AG04450 (cell line): ENCODE data around the gene TMEM94. TPM values are rescaled to one million over a fixed set of nuclear protein-coding genes. Genes with fewer than 3 reads are reported as not detected.

Experiments
- CTCF ChIA-PET: fragments of 300-600, 350-600 bp; formaldehyde crosslinking; extraction: SDS; loops from one replicate; lab custom pipeline; 2022; ENCODE audit warnings: antibody characterized with exemption, inconsistent platforms; lab: Charles Lee
- POLR2A ChIA-PET: fragments of 350-600 bp; formaldehyde crosslinking; extraction: SDS; loops from one replicate; lab custom pipeline; 2021; ENCODE audit warnings: antibody characterized with exemption, inconsistent platforms; lab: Yijun Ruan, JAX
- DNase-seq: peaks from one replicate; pipeline ENCODE4 v3.0.0-alpha.2; 2011; ENCODE audit warnings: low read depth, low spot score
- H3K27ac ChIP-seq: one replicate; pipeline ENCODE4 v1.5.1; 2012; ENCODE audit warnings: low read depth, low read length, control low read depth
- H3K27me3 ChIP-seq: one replicate; pipeline ENCODE4 v1.6.0; 2012; ENCODE audit warnings: low read length; ENCODE audit not compliant: control insufficient read depth, insufficient read depth
- H3K4me3 ChIP-seq: 2 replicates; pipeline ENCODE4 v1.5.1; 2011; ENCODE audit warnings: mild to moderate bottlenecking, low read depth, low read length, control low read depth
- H3K9me3 ChIP-seq: 2 replicates; pipeline ENCODE4 v1.5.1; 2012; ENCODE audit warnings: low read length; ENCODE audit not compliant: control insufficient read depth, insufficient read depth
- polyA minus RNA-seq: library from RNA; depleted of rRNA, polyadenylated mRNA; stranded (reverse); fragments of >200 nt; gene quantifications from 2 replicates; pipeline ENCODE4 v1.2.3, GENCODE V29; 2011; rRNA and poly(A)+ RNA removed
- polyA plus RNA-seq: library from polyadenylated mRNA; depleted of rRNA; stranded (reverse); fragments of >200 nt; gene quantifications from 2 replicates; pipeline ENCODE4 v1.2.3, GENCODE V29; 2011; rRNA removed
- TF ChIP-seq, protein P1 (sequence below): IDR thresholded peaks from 2 replicates; pipeline ENCODE4 v1.5.1; 2011; ENCODE audit warnings: low read depth, low read length, control low read depth, inconsistent platforms

The TMEM94 gene
- polyA plus RNA-seq (14.8 and 23.2 TPM in 2 replicates), polyA minus RNA-seq (31.6 and 51.2 TPM in 2 replicates)

DNA sequence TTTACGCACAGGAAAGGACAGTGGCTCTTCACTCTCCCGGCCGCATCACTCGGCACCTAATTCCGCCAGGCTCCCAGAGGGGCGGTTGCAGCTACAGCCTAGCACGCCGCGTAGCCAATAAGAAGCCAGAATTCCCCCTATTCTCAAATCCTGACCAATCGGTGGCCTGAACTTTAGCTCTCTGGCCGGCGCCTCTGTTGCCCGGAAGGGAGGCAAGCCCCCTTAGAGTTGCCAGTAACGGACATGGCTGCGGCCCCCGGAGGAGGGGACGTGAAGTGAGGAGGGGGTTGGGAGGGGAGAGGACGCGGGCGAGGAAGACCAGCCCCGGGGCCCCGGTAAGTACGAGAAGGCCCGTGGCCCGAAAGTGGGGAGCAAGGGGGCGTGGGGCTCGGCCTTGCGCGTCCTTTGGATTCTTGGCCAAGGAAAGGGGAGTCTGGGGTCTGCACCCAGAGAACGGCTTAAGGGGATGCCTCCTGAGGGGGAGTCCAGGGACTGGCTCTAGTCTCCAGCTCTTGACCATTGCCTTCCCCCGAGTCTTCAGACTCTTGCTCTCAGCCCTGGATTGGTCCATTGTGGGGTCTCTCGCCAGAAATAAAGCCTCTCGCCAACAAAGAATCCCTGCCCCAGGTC, at the start of gene TMEM94:
TMEM94 (plus strand) TSS at position 219 of the 630 bp plus-strand sequence. CDS start 15,271 bp downstream, outside the sequence.
- no peaks in the 10 kb centered on the region; the same call in 1 of the 2 replicates for H3K9me3 ChIP-seq
- DNase-seq = peak; percentile 95
- POLR2A ChIA-PET = interaction anchor here (0.6 to 1.6 kb wide), 10 partner anchors 12 to 324 kb away, joined by 3 to 6 read pairs (median 3); partner anchors contain the start of genes GGA3, MRPS7, RECQL5 and SAP30BP
- H3K27me3 ChIP-seq = no peaks in the 10 kb centered on the region
- H3K27ac ChIP-seq = peak within 1 kb of the TSS; percentile 83
- CTCF ChIA-PET = interaction anchor here (0.6 to 1.5 kb wide), 4 partner anchors 30 to 326 kb away, joined by 3 to 4 read pairs (median 3); no protein-coding TSS in a partner anchor
- TF ChIP-seq, protein P1, sequence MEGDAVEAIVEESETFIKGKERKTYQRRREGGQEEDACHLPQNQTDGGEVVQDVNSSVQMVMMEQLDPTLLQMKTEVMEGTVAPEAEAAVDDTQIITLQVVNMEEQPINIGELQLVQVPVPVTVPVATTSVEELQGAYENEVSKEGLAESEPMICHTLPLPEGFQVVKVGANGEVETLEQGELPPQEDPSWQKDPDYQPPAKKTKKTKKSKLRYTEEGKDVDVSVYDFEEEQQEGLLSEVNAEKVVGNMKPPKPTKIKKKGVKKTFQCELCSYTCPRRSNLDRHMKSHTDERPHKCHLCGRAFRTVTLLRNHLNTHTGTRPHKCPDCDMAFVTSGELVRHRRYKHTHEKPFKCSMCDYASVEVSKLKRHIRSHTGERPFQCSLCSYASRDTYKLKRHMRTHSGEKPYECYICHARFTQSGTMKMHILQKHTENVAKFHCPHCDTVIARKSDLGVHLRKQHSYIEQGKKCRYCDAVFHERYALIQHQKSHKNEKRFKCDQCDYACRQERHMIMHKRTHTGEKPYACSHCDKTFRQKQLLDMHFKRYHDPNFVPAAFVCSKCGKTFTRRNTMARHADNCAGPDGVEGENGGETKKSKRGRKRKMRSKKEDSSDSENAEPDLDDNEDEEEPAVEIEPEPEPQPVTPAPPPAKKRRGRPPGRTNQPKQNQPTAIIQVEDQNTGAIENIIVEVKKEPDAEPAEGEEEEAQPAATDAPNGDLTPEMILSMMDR = no peak
- peak within 1 kb of the TSS; percentile 91 for H3K4me3 ChIP-seq

DNA sequence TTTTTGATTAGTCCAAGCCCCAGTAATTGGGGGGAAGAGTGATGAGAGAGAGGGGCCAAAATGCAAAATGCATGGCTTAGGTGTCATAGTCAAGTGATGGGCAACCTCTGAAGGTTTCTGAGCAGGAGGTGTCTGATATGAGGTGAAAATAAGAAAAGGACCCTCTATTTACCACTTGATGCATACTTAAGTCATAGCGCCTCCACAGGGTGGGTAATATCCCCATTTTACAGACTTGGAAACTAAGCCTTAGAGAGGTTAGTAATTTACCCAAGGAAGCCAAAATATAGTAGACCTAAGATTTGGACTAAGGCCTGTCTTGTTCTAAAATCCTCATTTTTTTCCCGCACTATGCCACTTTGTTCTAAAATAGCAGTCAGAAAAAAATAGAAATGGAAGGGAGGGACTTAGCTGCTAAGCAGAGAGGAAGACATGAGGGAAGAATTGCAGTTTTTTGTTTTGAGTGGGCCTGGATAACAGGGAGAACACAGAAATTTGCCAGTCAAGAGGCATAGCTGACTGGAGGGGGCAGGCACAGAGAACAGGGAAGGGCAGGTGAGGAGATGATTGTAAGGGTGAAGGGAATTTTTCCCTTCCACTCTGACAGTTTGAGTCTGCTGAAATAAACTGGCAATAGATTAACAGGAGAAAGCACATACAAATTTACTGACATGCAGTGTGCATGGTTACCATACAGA, 48.6 kb upstream of the TMEM94 start:
- Histone ChIP-seq H3K27ac (no peak overlapping the region), H3K27me3 (peaks cover 5% of the 10 kb centered on the region), H3K4me3 (no peak overlapping the region), H3K9me3 (peaks cover 4% of the 10 kb centered on the region; the same call in 1 of the 2 replicates)
- ChIA-PET POLR2A (interaction anchor here (0.6 kb wide), 1 partner anchor 33 kb away, joined by 3 read pairs; no protein-coding TSS in a partner anchor), CTCF (interaction anchor here (1.2 to 2.2 kb wide), 2 partner anchors 137 to 146 kb away, joined by 3 to 8 read pairs; partner anchors contain the start of gene MIF4GD)
- DNase-seq = no peak
- TF ChIP-seq, protein P1 = no peak

DNA sequence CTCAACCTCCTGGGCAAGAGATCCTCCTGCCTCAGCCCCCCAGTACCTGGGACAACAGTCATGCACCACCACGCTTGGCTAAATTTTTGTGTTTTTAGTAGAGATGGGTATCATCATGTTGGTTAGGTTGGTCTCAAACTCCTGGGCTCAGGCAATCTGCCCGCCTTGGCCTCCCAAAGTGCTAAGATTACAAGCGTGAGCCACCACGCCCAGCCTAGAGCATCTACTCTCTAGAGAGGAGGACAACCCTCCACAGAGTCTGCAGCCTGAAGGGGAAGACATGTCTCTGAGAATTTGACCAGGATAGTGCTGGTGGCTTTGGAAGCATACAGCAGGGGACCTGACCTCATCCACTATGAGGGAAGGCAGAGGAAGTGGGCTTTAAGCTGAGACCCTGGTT, 46.3 kb upstream of the TMEM94 start:
- H3K4me3 ChIP-seq = no peak overlapping the region
- H3K27ac ChIP-seq = no peak overlapping the region
- ChIA-PET CTCF (interaction anchor here (0.5 to 1.6 kb wide), 4 partner anchors 87 to 147 kb away, joined by 3 to 6 read pairs (median 4); partner anchors contain the start of gene MIF4GD), POLR2A (no interaction called here)
- DNase-seq = no peak
- TF ChIP-seq, protein P1 = no peak
- H3K9me3 ChIP-seq = peaks cover 1% of the 10 kb centered on the region; the same call in 1 of the 2 replicates
- H3K27me3 ChIP-seq = peaks cover 9% of the 10 kb centered on the region

DNA sequence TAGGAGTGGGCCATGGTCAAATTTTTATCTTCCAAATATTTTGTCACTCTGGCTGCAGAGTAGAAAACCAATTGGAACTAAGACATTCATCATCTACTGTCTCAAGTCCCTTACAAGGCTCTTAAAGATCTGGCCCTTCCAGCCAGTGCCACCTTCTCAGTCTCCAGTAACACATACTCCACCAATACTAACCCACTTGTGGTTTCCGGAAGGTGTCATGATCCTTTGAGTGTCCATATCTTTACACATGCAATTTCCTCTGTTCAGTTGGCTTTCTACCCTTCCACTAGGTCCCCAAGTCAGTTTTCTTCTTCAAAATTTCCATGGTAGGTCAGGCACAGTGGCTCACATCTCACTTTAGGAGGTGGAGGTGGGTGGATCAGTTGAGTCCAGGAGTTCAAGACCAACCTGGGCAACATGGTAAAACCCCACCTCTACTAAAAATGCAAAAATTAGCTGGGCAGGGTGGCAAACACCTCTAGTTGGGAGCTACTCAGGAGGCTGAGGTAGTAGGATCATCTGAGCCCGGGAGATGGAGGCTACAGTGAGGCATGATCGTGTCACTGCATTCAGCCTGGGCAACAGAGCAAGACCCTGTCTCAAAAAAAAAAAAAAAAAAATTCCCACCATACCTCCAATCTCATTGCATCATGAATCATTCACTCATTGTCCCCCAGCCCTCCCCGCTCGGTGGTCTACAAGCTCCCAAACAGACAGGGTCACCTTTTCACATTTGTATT, 44.9 kb upstream of the TMEM94 start:
- Histone ChIP-seq H3K9me3 (no peaks in the 10 kb centered on the region), H3K27ac (no peak overlapping the region), H3K27me3 (peaks cover 13% of the 10 kb centered on the region), H3K4me3 (no peak overlapping the region)
- POLR2A ChIA-PET = interaction anchor here (0.7 kb wide), 1 partner anchor 101 kb away, joined by 4 read pairs; no protein-coding TSS in a partner anchor
- no peak for DNase-seq
- CTCF ChIA-PET = interaction anchor here (0.6 to 4.8 kb wide), 11 partner anchors 14 to 336 kb away, joined by 3 to 64 read pairs (median 6); partner anchors contain the start of genes MIF4GD and TMEM94
- TF ChIP-seq, protein P1 = no peak
